ENCODE data around the gene PDE10A.

GRCh38 chr6:165628955-165629354, 34.1 kb downstream of the PDE10A start:
- TF ChIP-seq POLR2A (IDR thresholded peaks at IDR 0.05): no peak
- TF ChIP-seq, protein P1, sequence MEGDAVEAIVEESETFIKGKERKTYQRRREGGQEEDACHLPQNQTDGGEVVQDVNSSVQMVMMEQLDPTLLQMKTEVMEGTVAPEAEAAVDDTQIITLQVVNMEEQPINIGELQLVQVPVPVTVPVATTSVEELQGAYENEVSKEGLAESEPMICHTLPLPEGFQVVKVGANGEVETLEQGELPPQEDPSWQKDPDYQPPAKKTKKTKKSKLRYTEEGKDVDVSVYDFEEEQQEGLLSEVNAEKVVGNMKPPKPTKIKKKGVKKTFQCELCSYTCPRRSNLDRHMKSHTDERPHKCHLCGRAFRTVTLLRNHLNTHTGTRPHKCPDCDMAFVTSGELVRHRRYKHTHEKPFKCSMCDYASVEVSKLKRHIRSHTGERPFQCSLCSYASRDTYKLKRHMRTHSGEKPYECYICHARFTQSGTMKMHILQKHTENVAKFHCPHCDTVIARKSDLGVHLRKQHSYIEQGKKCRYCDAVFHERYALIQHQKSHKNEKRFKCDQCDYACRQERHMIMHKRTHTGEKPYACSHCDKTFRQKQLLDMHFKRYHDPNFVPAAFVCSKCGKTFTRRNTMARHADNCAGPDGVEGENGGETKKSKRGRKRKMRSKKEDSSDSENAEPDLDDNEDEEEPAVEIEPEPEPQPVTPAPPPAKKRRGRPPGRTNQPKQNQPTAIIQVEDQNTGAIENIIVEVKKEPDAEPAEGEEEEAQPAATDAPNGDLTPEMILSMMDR (IDR thresholded peaks at IDR 0.05): no peak
- TF ChIP-seq EP300 (IDR thresholded peaks at IDR 0.05): no peak
- no peak for TF ChIP-seq POLR2AphosphoS5 (IDR thresholded peaks at IDR 0.05)

Data from sigmoid colon (tissue), 4 donors.